ENCODE results near the gene CDCA4.

Gene CDCA4

DNA sequence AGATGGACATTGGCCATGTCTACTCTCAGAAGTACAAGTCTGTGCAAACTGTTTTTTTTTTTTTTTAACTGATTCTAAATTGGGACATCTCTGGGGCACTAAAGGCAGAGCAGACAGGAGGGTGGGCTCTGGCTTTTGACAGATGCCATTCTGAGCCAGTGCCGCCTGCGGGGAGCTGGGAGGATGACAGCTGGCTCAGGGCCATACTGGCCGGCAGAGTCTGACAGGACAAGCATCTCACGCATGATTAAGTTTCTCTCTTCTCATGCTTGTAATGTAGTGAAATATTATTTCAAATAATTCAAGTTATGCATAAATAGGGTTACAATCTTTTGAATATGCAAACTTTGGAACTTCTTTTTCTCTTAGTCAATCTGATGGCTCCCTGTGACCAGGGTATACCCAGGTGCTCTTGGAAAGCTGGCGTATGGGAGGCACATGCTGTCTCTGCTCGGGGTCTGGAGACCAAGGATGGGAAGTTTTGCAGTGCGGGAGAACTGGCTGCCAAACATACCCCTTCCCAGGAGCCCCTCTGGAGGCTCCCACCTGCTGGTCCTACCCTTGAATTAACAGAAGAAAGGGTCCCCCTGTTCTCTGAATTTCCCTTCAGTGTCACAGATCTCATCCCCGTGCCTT is 7.6 kb downstream of the CDCA4 start:
- peak; percentile 51 for DNase-seq (ENCODE audit: low spot score)

DNA sequence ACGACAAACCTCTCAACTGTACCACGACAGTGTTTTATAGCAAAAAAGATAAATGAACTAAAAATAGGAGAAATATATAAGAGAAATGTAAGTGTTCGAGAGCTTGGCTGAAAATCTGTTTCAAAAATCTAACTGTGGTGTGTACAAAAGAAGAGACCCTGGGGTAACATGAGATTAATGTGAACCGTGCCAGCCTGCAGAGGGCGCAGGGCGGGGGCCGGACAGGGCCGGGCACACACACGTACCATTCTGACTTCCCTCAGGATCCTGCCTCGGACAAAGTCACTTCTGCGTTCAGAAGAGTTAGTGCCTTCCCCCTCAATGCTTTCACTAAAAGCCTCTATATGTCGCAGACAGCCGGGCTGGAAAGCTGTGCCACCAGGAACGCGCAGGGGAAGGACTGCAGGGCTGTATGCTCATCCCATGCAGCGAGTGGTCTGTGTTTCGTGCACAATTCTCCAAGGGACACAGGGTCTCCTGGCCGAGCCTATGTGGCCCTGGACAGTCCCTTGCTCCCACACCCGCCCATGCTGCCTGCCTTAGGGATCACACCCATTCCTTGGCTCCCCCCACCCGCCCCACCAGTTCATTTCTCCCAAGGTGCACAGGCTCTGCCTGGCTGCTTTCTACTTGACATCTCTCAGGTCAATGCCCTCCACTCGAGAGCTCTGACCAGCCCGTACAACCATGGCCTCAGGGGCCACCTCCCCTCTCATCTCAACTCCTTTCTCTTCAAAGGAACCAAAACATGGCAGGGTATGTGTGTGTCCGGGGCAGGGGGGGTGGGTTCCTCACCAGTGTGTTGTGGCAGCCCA is 8.5 kb downstream of the CDCA4 start:
- no peak for DNase-seq (ENCODE audit: low spot score)

DNA sequence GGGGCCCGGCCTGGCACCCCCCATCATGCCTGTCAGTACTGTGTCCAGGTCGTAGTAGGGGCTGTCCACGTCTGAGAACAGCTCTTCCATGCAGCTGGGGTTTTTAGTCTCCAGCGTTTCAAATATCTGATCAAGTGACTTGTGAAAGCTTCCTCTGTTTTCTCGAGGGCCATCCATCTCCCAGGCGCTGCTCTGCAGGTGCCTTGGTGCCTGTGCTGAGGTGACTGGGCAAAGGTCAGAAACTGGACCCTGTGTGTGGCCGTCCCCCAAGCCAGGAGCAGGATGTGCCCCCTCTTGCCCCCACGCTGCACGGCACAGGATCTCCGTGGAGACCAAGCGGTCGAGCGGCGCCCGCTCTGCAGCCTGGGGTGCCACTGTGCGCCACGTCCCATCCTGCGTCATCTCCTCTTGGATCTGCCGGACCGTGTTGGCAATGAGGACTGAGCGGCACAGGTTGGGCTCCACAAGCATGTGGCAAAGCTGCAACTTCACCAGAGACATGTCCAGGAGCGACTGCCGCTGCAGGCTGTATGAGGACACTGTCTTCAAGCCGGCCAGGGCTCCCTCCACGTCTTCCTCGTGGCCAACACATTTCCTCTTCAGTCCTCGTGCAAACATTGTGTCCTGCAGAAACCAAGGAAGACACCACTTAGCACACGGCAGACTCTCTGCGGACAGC is 9.4 kb downstream of the CDCA4 start:
- no peak for DNase-seq (ENCODE audit: low spot score)

- no peak for DNase-seq (ENCODE audit: low spot score)
Observed at GRCh38 chr14:105010891-105011291, 10.0 kb downstream of the CDCA4 start.

- DNase-seq (ENCODE audit: low spot score), result no peak
Observed at GRCh38 chr14:105010106-105010505, 10.8 kb downstream of the CDCA4 start.

GRCh38 chr14:105007593-105008264 is 13.2 kb downstream of the CDCA4 start:
- DNase-seq (ENCODE audit: low spot score), result no peak

DNA sequence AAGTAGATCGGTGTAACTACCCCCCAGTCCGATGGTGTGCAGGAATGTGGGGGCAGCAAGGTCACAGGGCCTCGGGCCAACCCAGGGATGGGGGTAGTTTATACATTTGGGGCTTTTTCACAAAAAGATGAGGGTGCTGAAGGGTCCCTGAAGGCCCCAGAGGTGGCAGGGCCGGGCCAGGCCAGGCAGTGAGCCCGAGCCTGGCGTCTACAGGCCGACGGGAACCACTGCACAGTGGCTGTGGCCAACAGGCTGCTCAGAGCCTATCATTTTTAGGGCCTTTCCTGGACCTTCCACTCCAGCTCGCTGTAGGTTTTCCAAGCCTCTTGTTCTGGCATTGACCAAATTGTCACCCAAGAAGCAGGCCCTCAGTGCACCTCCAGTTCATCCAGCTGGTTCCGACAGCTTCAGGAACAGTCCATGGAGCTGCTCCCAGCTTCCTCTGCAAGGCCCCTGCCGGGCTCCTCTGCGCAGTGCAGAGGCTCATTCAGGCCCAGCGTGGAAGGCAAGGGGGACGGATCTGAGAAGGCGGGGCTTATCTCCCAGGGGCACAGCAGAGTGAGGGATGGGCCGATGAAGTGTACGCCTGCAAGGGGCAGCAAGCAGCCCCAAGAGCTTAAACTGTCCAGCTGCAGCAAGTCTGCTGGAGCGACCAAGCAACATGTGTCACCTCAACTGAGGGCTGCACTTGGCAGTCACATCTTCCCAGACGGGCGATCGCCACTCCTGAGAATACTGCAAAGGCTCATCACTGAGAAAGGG is 13.9 kb downstream of the CDCA4 start:
- no peak for DNase-seq (ENCODE audit: low spot score)

DNA sequence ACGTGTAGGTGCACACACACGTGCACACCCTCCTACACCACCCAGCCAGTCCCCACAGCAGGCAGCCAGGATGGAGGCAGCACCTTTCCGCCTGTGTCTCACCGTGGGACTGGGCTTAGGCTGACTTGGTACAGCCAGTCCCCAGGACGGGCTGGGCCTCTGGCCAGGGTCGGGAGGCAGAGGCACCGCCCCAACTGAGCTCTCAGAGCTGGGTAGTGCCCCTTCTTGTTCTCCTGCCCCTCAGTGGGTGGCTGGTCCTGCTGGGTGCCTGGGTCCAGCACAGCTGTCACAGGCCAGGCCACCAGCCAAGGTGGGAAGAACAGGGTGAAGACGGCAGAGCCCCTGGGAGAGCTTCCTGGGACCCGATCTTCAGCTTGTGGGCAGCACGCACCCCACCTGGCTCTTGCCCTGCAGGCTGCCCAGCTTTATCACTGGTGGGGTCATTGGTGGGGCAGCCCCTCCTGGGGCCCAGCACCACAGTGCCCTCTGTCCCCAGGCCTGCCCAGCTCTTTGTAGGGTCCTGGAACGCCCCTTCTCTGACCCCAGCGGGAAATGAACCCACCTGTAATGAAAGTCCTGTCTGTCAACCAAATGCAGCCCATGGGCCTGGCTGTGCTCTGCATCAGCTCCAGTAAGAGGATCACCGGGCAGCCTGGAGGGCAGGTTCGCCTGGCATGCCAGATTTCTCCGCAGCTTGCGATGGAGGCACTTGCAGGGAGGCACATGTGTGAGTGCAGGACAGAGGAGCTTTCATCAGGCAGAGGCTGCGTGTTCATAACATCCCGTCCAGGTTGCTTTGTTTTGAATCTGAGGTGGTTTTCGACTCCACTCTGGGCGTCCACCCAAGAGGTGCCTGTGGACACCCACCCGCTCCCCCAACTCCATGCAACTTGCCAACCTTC is 14.7 kb downstream of the CDCA4 start:
- no peak for DNase-seq (ENCODE audit: low spot score)

DNA sequence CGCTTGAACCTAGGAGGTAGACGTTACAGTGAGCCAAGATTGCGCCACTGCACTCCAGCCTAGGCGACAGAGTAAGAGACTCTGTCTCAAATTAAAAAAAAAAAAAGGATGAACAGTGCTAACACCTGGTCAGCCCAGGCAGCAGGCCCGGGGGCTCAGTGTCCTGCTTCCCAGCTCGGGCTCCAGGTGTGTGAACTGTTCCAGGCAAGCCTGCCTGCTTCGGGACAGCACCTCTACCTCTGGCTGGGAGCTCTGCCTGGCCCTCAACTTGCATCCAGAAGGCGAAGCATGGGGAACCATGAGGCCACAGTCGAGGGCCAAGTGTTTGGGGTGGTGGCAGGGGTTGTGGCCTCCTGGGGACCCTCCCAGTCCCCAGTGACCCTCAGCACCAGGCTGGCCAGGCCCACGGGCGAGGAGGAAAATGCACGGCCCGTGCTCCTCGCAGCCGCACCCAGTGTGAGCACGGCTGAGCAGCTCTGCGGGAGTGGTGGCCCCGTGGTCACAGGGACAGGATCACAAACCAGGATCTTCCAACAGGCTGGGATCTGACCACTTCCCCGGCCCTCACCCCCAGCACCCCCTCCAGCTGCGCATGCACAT is 15.5 kb downstream of the CDCA4 start:
- no peak for DNase-seq (ENCODE audit: low spot score)

- DNase-seq (ENCODE audit: low spot score), result no peak
Observed at GRCh38 chr14:104999361-104999760, 21.5 kb downstream of the CDCA4 start.

GRCh38 chr14:104998801-104999200 is 22.1 kb downstream of the CDCA4 start:
- DNase-seq (ENCODE audit: low spot score), result no peak

DNA sequence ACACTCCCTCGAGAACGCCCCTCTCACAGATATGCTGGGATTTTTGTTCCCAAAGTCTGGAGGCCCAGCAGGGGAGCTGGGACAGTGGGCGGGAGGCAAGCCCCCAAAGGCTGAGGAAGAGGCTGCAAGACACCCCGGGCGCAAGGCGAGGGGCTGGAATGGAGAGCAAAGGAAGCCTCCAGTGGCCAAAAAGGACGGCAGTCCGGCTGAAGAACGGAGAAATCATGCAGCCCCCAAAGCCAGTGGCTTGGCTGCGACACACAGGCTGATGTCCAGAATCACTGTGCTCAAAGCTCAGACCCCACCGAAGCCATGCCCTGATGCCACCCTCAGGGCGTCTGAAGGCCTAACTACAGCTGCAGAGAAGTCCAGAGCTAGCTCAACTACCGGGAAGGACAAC is 24.4 kb downstream of the CDCA4 start:
- DNase-seq (ENCODE audit: low spot score), result no peak

- no peak for DNase-seq (ENCODE audit: low spot score)
Observed at GRCh38 chr14:104996032-104996431, 24.9 kb downstream of the CDCA4 start.

DNA sequence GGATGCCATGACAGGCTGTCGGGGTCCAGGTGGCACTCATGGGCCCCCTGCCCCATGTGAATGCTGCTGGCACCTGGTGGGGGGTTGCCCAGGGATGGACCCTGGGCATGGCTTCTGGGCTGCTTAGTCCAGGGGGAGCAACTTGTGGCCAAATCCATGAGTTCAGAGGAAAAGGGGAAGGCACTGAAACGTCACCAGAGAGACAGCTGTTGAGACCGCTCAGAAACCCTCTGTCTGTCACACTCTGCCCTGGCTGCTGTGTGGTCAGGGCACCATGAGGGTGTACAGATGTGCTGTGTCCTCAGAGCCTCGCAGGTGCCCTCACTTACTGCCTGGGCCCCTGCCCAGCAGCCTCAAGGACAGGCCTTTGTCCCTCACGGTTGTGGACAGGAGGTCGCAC is 25.9 kb downstream of the CDCA4 start:
- DNase-seq (ENCODE audit: low spot score), result no peak

GRCh38 chr14:104993808-104994591 is 26.9 kb downstream of the CDCA4 start:
- DNase-seq (ENCODE audit: low spot score), result no peak

GRCh38 chr14:104993306-104993705 is 27.6 kb downstream of the CDCA4 start:
- DNase-seq (ENCODE audit: low spot score), result no peak

GRCh38 chr14:104992501-104992900 is 28.4 kb downstream of the CDCA4 start:
- DNase-seq (ENCODE audit: low spot score), result no peak

GRCh38 chr14:104991896-104992230 is 29.0 kb downstream of the CDCA4 start:
- no peak for DNase-seq (ENCODE audit: low spot score)

- DNase-seq (ENCODE audit: low spot score), result no peak
Observed at GRCh38 chr14:104989951-104990303, 31.0 kb downstream of the CDCA4 start.

Data from AG08396 (cell line).